Left ventricle myocardium inferior (tissue), 1 donor: Measurements from ENCODE around the gene STAG3. TPM values are rescaled to one million over a fixed set of nuclear protein-coding genes. Genes with fewer than 3 reads are reported as not detected.
A peak's percentile ranks its signal among the peaks of the same experiment; 100 is the strongest.
"Not testable (repeated sequence)": the region's sequence is repeated elsewhere in the genome, so short reads cannot be mapped to it uniquely, and the experiment has no call there.

Experiments used
- DNase-seq: peaks from one replicate; pipeline ENCODE4 v3.0.0-alpha.2; 2020
- H3K27ac ChIP-seq: fragments of 200-600 bp; replicated peaks from 2 replicates; pipeline ENCODE4 v1.8.0; 2021
- H3K27me3 ChIP-seq: fragments of 200-600 bp; 2 replicates; pipeline ENCODE4 v1.8.0; 2021; ENCODE audit warnings: low read depth
- H3K36me3 ChIP-seq: fragments of 200-600 bp; 2 replicates; pipeline ENCODE4 v1.8.0; 2021
- H3K4me1 ChIP-seq: fragments of 200-600 bp; 2 replicates; pipeline ENCODE4 v1.8.0; 2021
- H3K4me3 ChIP-seq: fragments of 200-600 bp; 2 replicates; pipeline ENCODE4 v1.8.0; 2021; ENCODE audit warnings: mild to moderate bottlenecking, moderate library complexity
- H3K9me3 ChIP-seq: fragments of 200-600 bp; replicated peaks from 2 replicates; pipeline ENCODE4 v1.8.0; 2021
- CTCF ChIP-seq: fragments of 200-600 bp; IDR thresholded peaks from 2 replicates; pipeline ENCODE4 v1.8.0; 2021; ENCODE audit warnings: antibody characterized with exemption, mild to moderate bottlenecking, borderline replicate concordance
- intact Hi-C: fragments of 100-400 bp; cut with micrococcal nuclease; formaldehyde crosslinking; loops from one replicate; pipeline ENCODE4 v1.11.0; 2022
- total RNA-seq: library from RNA; stranded (reverse); fragmentation: NEBNext Ultra II Directional; extraction: Animal tissue kit (Norgen Biotek cat#: 25700); gene quantifications from one replicate; pipeline ENCODE4 v1.2.1, GENCODE V29; 2021
- donor health status: DM: no; HTN: yes; CAD: no; lungs with severe emphysema.

Gene STAG3
- total RNA-seq, 1 donor from 2014 or later, result 0.74 TPM

GRCh38 chr7:100132697-100133151 lies 45.0 kb upstream of the STAG3 start:
- Histone ChIP-seq H3K27ac (no peak overlapping the region), H3K9me3 (no peaks in the 10 kb centered on the region), H3K4me3 (no peak overlapping the region), H3K27me3 (no peaks in the 10 kb centered on the region), H3K4me1 (peaks cover 21% of the 10 kb centered on the region), H3K36me3 (no peaks in the 10 kb centered on the region)
- DNase-seq, result peak; percentile 46
- intact Hi-C loops, result loop anchor here (5.0 kb wide), 1 partner anchor 85 kb away; the partner anchor contains the start of gene PVRIG
- peak; percentile 85 for TF ChIP-seq CTCF

GRCh38 chr7:100137851-100138760 lies 39.6 kb upstream of the STAG3 start:
- Histone ChIP-seq H3K9me3 (no peaks in the 10 kb centered on the region), H3K27me3 (peaks cover 15% of the 10 kb centered on the region), H3K36me3 (no peaks in the 10 kb centered on the region), H3K4me1 (no peaks in the 10 kb centered on the region), H3K4me3 (no peak overlapping the region), H3K27ac (no peak overlapping the region)
- no peak for DNase-seq
- intact Hi-C loops, result no loop called here
- no peak for TF ChIP-seq CTCF

GRCh38 chr7:100141555-100141949 lies 36.2 kb upstream of the STAG3 start:
- H3K9me3 ChIP-seq, result no peaks in the 10 kb centered on the region
- intact Hi-C loops, result no loop called here
- no peaks in the 10 kb centered on the region for H3K4me1 ChIP-seq

GRCh38 chr7:100142461-100142860 lies 35.3 kb upstream of the STAG3 start:
- Histone ChIP-seq H3K36me3 (no peaks in the 10 kb centered on the region), H3K27ac (no peak overlapping the region), H3K27me3 (peaks cover 15% of the 10 kb centered on the region), H3K4me1 (no peaks in the 10 kb centered on the region), H3K9me3 (no peaks in the 10 kb centered on the region), H3K4me3 (no peak overlapping the region)
- DNase-seq, result no peak
- intact Hi-C loops, result no loop called here
- no peak for TF ChIP-seq CTCF

More at GRCh38 chr7:100141555-100141949, 36.2 kb upstream of the STAG3 start:
- no peak for TF ChIP-seq CTCF
- Histone ChIP-seq H3K27ac (no peak overlapping the region), H3K4me3 (no peak overlapping the region), H3K36me3 (no peaks in the 10 kb centered on the region), H3K27me3 (peaks cover 15% of the 10 kb centered on the region)
- no peak for DNase-seq

GRCh38 chr7:100146350-100146749 lies 31.4 kb upstream of the STAG3 start:
- H3K36me3 ChIP-seq, intact Hi-C loops, H3K27ac ChIP-seq, DNase-seq, H3K9me3 ChIP-seq, H3K4me3 ChIP-seq, H3K27me3 ChIP-seq: not testable (repeated sequence)
- H3K4me1 ChIP-seq, result peaks cover 24% of the 10 kb centered on the region

GRCh38 chr7:100147278-100147677 lies 30.4 kb upstream of the STAG3 start:
- intact Hi-C loops, result no loop called here
- Histone ChIP-seq H3K4me3 (no peak overlapping the region), H3K27me3 (no peaks in the 10 kb centered on the region), H3K36me3 (no peaks in the 10 kb centered on the region), H3K4me1 (peaks cover 24% of the 10 kb centered on the region), H3K9me3 (no peaks in the 10 kb centered on the region), H3K27ac (no peak overlapping the region)
- no peak for TF ChIP-seq CTCF
- no peak for DNase-seq
